Sigmoid colon (tissue), 4 donors: ENCODE data around the gene EEFSEC.

ENCODE experiments used
- CTCF ChIP-seq, 4 experiments: fragments of 450-650 bp in 3 of 4; fragments of 200-600 bp in 1 of 4; IDR thresholded peaks; one replicate each; pipeline ENCODE4 v1.5.1; 2016 to 2019; ENCODE audit warnings: antibody characterized with exemption in 4 of 4, mild to moderate bottlenecking in 3 of 4, moderate library complexity in 2 of 4
- POLR2A ChIP-seq, 2 donors: fragments of 450-650 bp; IDR thresholded peaks; one replicate each; pipeline ENCODE4 v1.6.1; 2016; ENCODE audit warnings: antibody characterized with exemption in 2 of 2, mild to moderate bottlenecking in 2 of 2, moderate library complexity in 2 of 2
- POLR2AphosphoS5 ChIP-seq, 4 donors: sonication (generic); formaldehyde crosslinking; IDR thresholded peaks; one replicate each; pipeline ENCODE4 v1.6.1; 2017; ENCODE audit warnings: antibody characterized with exemption in 4 of 4

- TF ChIP-seq CTCF (IDR thresholded peaks at IDR 0.05) (no peak), POLR2A (IDR thresholded peaks at IDR 0.05) (no peak), POLR2AphosphoS5 (IDR thresholded peaks at IDR 0.05) (peak in 1 of 4 donors; percentile 5)
These were observed 215.9 kb downstream of the EEFSEC start for GRCh38 chr3:128369121-128369703.
